Mucosa of stomach (tissue), 1 donor: Measurements from ENCODE around the gene LCE1F.

Source experiments
- H3K27me3 ChIP-seq: one replicate; pipeline ENCODE4 v1.7.0; 2013; ENCODE audit warnings: mild to moderate bottlenecking, low read length; ENCODE audit not compliant: control insufficient read depth, insufficient read depth
- H3K36me3 ChIP-seq: one replicate; pipeline ENCODE4 v1.7.0; 2013; ENCODE audit warnings: low read length; ENCODE audit not compliant: control insufficient read depth, insufficient read depth
- H3K4me1 ChIP-seq: one replicate; pipeline ENCODE4 v1.7.0; 2013; ENCODE audit warnings: mild to moderate bottlenecking, low read length; ENCODE audit not compliant: control insufficient read depth, insufficient read depth
- H3K4me3 ChIP-seq: one replicate; pipeline ENCODE4 v1.7.0; 2013; ENCODE audit warnings: low read length
- H3K9ac ChIP-seq: one replicate; pipeline ENCODE4 v1.7.0; 2013; ENCODE audit warnings: mild to moderate bottlenecking, low read length, moderate library complexity
- H3K9me3 ChIP-seq: one replicate; pipeline ENCODE4 v1.7.0; 2013; ENCODE audit warnings: mild to moderate bottlenecking, low read length, moderate library complexity; ENCODE audit not compliant: control insufficient read depth
- donor health status: Pancreatic carcinoma.

The LCE1F gene

DNA sequence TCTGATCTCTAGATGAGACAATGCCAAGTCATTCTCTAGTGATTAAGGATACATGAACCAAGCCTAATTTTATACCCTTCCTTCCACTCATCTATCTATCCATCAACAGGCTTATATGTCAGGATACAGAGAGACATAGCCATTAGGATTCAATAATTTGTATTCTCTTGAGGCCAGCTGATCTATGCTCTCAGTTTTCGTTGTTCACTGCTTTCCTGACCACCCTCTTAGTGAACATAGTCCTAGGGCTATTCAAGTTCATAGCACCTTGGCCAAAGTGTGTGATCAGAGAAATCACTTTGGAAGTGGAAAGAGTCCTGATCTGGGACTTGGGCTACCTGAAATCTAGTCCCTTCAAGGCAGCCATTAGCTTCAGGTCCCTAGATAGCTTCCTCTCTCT, 21.4 kb upstream of the LCE1F start:
- H3K27me3 ChIP-seq, result no peaks in the 10 kb centered on the region
- no peaks in the 10 kb centered on the region for H3K36me3 ChIP-seq
- H3K9me3 ChIP-seq, result no peaks in the 10 kb centered on the region
- H3K4me1 ChIP-seq, result no peaks in the 10 kb centered on the region
- no peak overlapping the region for H3K4me3 ChIP-seq
- H3K9ac ChIP-seq, result no peak overlapping the region

- Histone ChIP-seq H3K9me3 (no peaks in the 10 kb centered on the region), H3K27me3 (no peaks in the 10 kb centered on the region), H3K36me3 (no peaks in the 10 kb centered on the region), H3K4me3 (no peak overlapping the region), H3K4me1 (no peaks in the 10 kb centered on the region), H3K9ac (no peak overlapping the region)
Observed at GRCh38 chr1:152756872-152757271, 18.1 kb upstream of the LCE1F start.

GRCh38 chr1:152757747-152758146, 17.2 kb upstream of the LCE1F start, which contains the start of gene KPRP:
Gene KPRP (plus strand): TSS chr1:152758025. CDS start chr1:152759589, 1,564 bp downstream.
- Histone ChIP-seq H3K4me3 (no peak within 1 kb of the TSS), H3K9ac (no peak within 1 kb of the TSS), H3K36me3 (no peaks in the 10 kb centered on the region), H3K4me1 (no peaks in the 10 kb centered on the region), H3K27me3 (no peaks in the 10 kb centered on the region), H3K9me3 (no peaks in the 10 kb centered on the region)

DNA sequence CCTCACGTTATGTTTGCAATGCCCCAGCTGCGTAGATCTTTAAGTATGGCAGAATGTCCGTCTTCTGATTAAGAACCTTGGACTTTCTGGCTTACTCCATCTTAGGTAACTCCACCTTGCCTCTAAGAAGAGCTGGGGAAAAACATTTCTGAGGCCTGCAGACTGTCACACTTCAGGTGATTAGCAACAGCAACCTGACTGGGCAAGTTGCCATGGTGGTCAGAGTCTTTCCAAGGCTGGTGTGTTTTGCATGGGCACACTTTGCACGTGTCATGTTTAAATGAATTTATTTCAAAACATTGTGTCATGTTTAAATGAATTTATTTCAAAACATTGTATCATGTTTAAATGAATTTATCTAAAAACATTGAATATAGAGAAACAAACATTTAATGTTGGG, 16.3 kb upstream of the LCE1F start:
- Histone ChIP-seq H3K9ac (no peak overlapping the region), H3K9me3 (no peaks in the 10 kb centered on the region), H3K36me3 (no peaks in the 10 kb centered on the region), H3K27me3 (no peaks in the 10 kb centered on the region), H3K4me1 (no peaks in the 10 kb centered on the region), H3K4me3 (no peak overlapping the region)

DNA sequence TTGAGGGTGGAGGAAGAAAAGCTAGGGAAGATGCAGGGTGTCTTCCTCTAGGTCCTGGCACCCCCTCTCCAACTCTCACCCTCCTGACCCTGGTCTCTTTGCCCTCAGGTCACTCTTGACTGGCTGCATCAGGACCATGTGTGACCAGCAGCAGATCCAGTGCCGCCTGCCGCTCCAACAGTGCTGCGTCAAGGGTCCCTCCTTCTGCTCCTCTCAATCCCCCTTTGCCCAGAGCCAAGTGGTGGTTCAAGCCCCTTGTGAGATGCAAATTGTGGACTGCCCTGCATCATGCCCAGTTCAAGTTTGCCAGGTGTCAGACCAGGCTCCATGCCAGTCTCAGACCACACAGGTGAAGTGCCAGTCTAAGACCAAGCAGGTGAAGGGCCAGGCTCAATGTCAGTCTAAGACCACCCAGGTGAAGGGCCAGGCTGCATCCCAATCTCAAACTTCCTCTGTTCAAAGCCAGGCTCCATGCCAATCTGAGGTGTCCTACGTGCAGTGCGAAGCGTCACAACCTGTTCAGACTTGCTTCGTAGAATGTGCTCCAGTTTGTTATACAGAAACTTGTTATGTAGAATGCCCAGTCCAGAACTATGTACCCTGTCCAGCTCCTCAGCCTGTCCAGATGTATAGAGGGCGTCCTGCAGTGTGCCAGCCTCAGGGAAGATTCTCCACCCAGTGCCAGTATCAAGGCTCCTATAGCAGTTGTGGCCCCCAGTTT, 15.3 kb upstream of the LCE1F start:
- Histone ChIP-seq H3K9me3 (no peaks in the 10 kb centered on the region), H3K27me3 (no peaks in the 10 kb centered on the region), H3K36me3 (no peaks in the 10 kb centered on the region), H3K4me1 (no peaks in the 10 kb centered on the region), H3K4me3 (no peak overlapping the region), H3K9ac (no peak overlapping the region)

GRCh38 chr1:152760551-152761190, 14.3 kb upstream of the LCE1F start:
- Histone ChIP-seq H3K4me1 (no peaks in the 10 kb centered on the region), H3K9me3 (no peaks in the 10 kb centered on the region), H3K4me3 (no peak overlapping the region), H3K36me3 (no peaks in the 10 kb centered on the region), H3K27me3 (no peaks in the 10 kb centered on the region), H3K9ac (no peak overlapping the region)

- H3K36me3 ChIP-seq, result no peaks in the 10 kb centered on the region
- H3K9ac ChIP-seq, result no peak overlapping the region
- no peaks in the 10 kb centered on the region for H3K9me3 ChIP-seq
- no peak overlapping the region for H3K4me3 ChIP-seq
- H3K4me1 ChIP-seq, result no peaks in the 10 kb centered on the region
- no peaks in the 10 kb centered on the region for H3K27me3 ChIP-seq
Observed at GRCh38 chr1:152761609-152762213, 13.2 kb upstream of the LCE1F start.

DNA sequence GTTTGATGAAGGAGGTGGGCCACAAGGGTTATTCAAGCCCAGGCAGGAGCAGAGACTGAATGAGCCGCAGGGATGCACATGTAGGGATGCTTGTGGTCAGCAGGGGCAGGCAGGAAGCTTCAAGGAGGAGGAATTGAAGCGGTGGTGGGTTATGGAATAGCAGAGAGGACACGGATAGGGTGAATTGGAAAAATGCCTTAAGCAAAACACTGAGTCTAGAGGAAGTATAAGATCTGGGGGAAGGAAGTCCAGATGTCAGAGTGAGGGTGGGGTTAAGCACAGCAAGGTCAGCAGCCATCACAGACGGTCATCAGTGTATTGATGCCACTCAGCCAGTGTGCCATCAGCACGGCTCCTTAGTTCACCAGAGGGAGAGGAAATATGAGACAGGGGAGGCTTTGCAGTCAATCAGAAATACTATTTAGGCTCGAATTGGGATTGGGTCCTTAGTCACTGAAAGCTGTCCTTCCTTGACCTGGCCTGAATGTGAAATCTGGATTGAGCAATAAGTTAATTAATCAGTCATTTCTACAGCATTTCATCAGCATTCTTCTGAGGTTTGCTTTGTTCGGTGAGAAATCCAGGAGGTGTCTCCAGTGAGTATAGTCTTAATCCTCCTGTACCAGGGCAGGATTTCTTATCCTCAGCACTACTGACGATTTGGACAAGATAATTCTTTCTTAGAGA, 6.0 kb upstream of the LCE1F start:
- H3K9ac ChIP-seq, result no peak overlapping the region

DNA sequence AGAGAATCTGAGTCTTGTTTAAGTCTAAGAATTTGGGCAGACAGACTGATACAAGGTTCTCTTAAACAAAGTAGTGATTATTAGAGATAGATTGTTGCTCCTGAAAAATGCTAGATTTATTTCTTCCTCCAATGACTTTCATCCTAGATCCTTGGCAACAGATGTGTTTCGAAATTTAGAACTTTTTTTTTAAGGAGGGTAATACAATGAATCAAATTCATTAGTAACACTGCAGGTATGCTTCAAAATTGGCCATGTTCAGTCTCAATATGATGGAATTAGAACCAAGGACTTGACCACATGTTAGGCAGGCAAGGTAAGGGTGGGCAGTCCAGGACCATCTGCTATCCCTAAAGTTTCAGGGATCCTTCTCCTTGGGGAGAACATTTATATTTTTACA, 4.5 kb upstream of the LCE1F start:
- Histone ChIP-seq H3K9me3 (no peaks in the 10 kb centered on the region), H3K27me3 (no peaks in the 10 kb centered on the region), H3K9ac (no peak overlapping the region), H3K4me3 (no peak overlapping the region), H3K36me3 (no peaks in the 10 kb centered on the region), H3K4me1 (no peaks in the 10 kb centered on the region)

More for the DNA sequence above, 6.0 kb upstream of the LCE1F start:
- no peaks in the 10 kb centered on the region for H3K27me3 ChIP-seq
- no peaks in the 10 kb centered on the region for H3K9me3 ChIP-seq
- H3K36me3 ChIP-seq, result no peaks in the 10 kb centered on the region
- no peak overlapping the region for H3K4me3 ChIP-seq
- no peaks in the 10 kb centered on the region for H3K4me1 ChIP-seq

DNA sequence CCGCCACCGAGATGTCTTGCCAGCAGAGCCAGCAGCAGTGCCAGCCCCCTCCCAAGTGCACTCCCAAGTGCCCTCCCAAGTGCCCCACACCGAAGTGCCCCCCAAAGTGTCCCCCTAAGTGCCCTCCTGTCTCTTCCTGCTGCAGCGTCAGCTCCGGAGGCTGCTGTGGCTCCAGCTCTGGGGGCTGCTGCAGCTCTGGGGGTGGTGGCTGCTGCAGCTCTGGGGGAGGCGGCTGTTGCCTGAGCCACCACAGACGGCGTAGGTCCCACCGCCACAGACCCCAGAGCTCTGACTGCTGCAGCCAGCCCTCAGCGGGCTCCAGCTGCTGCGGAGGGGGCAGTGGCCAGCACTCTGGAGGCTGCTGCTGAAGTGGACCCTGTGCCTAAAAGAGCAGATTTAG, 1.4 kb downstream of the LCE1F start:
- Histone ChIP-seq H3K4me3 (no peak overlapping the region), H3K27me3 (no peaks in the 10 kb centered on the region), H3K4me1 (no peaks in the 10 kb centered on the region), H3K36me3 (no peaks in the 10 kb centered on the region), H3K9me3 (no peaks in the 10 kb centered on the region), H3K9ac (no peak overlapping the region)

DNA sequence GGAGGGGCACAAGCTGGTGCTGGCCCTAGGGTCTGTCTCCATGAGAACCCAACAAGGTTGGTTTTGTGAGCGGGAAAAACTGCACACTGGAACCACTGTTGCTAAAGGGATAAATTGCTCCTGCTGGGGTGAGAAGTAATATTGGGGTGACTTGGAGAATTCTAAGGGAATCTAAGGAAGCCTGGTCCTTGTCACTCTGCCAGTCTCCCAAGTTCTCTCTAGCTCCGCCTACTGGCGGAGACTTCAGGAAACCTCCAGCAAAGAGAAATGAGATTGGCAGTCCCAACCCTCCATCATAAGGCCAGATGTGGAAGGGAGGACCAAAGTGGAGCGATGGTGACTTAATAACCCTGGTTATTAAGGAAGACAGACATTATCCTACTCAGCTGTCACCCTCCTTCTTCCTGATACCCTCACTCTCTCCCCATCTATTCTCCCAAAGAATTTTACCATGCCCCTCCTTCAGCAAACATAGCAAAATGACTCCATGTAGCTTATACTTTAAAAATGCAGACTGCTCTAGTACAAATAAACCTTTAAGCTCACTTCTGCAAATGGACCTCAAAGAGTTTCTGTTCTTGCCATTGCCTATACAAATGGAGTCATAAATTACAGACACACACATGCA, 2.7 kb downstream of the LCE1F start:
- H3K9ac ChIP-seq, result no peak overlapping the region
- H3K4me1 ChIP-seq, result no peaks in the 10 kb centered on the region
- H3K27me3 ChIP-seq, result no peaks in the 10 kb centered on the region
- no peaks in the 10 kb centered on the region for H3K36me3 ChIP-seq
- H3K9me3 ChIP-seq, result no peaks in the 10 kb centered on the region
- H3K4me3 ChIP-seq, result no peak overlapping the region
